ENCODE data around the gene GBA3.

Gene GBA3

GRCh38 chr4:22780797-22781196 is 88.1 kb downstream of the GBA3 start:
- DNase-seq (ENCODE audit: low read depth), result no peak

- DNase-seq (ENCODE audit: low read depth), result no peak
These were observed 95.1 kb downstream of the GBA3 start for GRCh38 chr4:22787753-22788375.

- DNase-seq (ENCODE audit: low read depth), result no peak
These were observed 97.9 kb downstream of the GBA3 start for GRCh38 chr4:22790631-22791030.

GRCh38 chr4:22794732-22795131 is 102.0 kb downstream of the GBA3 start:
- no peak for DNase-seq (ENCODE audit: low read depth)

- DNase-seq (ENCODE audit: low read depth), result no peak
These were observed 108.7 kb downstream of the GBA3 start for GRCh38 chr4:22801391-22801790.

GRCh38 chr4:22802876-22803275 is 110.1 kb downstream of the GBA3 start:
- no peak for DNase-seq (ENCODE audit: low read depth)

- no peak for DNase-seq (ENCODE audit: low read depth)
These were observed 110.8 kb downstream of the GBA3 start for GRCh38 chr4:22803512-22803911.

- DNase-seq (ENCODE audit: low read depth), result no peak
These were observed 122.2 kb downstream of the GBA3 start for GRCh38 chr4:22814906-22815305.

GRCh38 chr4:22824091-22824490 is 131.4 kb downstream of the GBA3 start:
- no peak for DNase-seq (ENCODE audit: low read depth)

- no peak for DNase-seq (ENCODE audit: low read depth)
These were observed 149.8 kb downstream of the GBA3 start for GRCh38 chr4:22842360-22843018.

GRCh38 chr4:22848332-22848731 is 155.6 kb downstream of the GBA3 start:
- DNase-seq (ENCODE audit: low read depth), result no peak

- DNase-seq (ENCODE audit: low read depth), result no peak
These were observed 157.3 kb downstream of the GBA3 start for GRCh38 chr4:22850055-22850454.

- no peak for DNase-seq (ENCODE audit: low read depth)
These were observed 157.9 kb downstream of the GBA3 start for GRCh38 chr4:22850630-22851029.

GRCh38 chr4:22857411-22857810 is 164.7 kb downstream of the GBA3 start:
- DNase-seq (ENCODE audit: low read depth), result no peak

- DNase-seq (ENCODE audit: low read depth), result no peak
These were observed 166.6 kb downstream of the GBA3 start for GRCh38 chr4:22859318-22859717.
